HG03469 (cell line): ENCODE data around the gene CHRNA7.
"Not testable (repeated sequence)": the region's sequence is repeated elsewhere in the genome, so short reads cannot be mapped to it uniquely, and the experiment has no call there.

Experiments used
- ATAC-seq: cut with Tn5 transposase; IDR thresholded peaks from one replicate; pipeline ENCODE4 v1.9.1; 2021; ENCODE audit warnings: mild to moderate bottlenecking, moderate library complexity, moderate number of reproducible peaks; ENCODE audit not compliant: unreplicated experiment

CHRNA7 gene

GRCh38 chr15:32166270-32166669 lies 136.0 kb downstream of the CHRNA7 start:
- not testable (repeated sequence) for ATAC-seq

- ATAC-seq: not testable (repeated sequence)
Observed at GRCh38 chr15:32167913-32168312, 137.6 kb downstream of the CHRNA7 start.

GRCh38 chr15:32180579-32180978 lies 150.3 kb downstream of the CHRNA7 start:
- ATAC-seq: not testable (repeated sequence)

- not testable (repeated sequence) for ATAC-seq
Observed at GRCh38 chr15:32193780-32194179, 163.5 kb downstream of the CHRNA7 start.

- ATAC-seq: not testable (repeated sequence)
Observed at GRCh38 chr15:32196206-32196605, 165.9 kb downstream of the CHRNA7 start.

GRCh38 chr15:32198938-32199337 lies 168.6 kb downstream of the CHRNA7 start:
- not testable (repeated sequence) for ATAC-seq

GRCh38 chr15:32209081-32209480 lies 178.8 kb downstream of the CHRNA7 start:
- ATAC-seq: not testable (repeated sequence)

- no peak for ATAC-seq
Observed at GRCh38 chr15:32218666-32219065, 188.4 kb downstream of the CHRNA7 start.
